Activated CD4-positive, alpha-beta T cell treated with anti-CD3 and anti-CD28 coated beads for 4 hours (primary cell): Measurements from ENCODE around the gene HOMER1.
A peak's percentile ranks its signal among the peaks of the same experiment; 100 is the strongest.
"Not testable (repeated sequence)": the region's sequence is repeated elsewhere in the genome, so short reads cannot be mapped to it uniquely, and the experiment has no call there.

Experiments
- DNase-seq, 2 donors: peaks; one replicate each; pipeline ENCODE4 v3.0.0-alpha.2; 2020

The HOMER1 gene

DNA sequence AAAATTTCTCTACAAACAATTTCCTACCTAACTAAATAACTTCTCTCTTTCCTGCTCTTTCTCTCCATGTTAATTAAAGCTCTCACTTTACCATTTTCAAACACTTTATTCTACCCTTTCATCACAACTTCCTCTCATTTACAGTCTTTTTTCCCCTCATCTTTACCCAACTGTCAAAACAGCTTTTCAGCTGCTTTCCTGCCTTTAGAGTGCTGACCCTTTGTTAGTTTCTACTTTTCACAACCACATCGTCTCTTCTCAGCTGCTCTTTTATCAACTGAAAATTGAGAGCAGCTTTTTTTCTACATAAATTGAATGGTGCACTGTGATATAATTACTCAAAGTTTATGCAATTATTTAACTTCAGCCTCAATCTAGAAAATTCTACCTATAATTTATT lies 3.1 kb upstream of the HOMER1 start:
- DNase-seq = no peak

- DNase-seq = not testable (repeated sequence)
These were observed 2.4 kb upstream of the HOMER1 start for GRCh38 chr5:79516331-79516730.

DNA sequence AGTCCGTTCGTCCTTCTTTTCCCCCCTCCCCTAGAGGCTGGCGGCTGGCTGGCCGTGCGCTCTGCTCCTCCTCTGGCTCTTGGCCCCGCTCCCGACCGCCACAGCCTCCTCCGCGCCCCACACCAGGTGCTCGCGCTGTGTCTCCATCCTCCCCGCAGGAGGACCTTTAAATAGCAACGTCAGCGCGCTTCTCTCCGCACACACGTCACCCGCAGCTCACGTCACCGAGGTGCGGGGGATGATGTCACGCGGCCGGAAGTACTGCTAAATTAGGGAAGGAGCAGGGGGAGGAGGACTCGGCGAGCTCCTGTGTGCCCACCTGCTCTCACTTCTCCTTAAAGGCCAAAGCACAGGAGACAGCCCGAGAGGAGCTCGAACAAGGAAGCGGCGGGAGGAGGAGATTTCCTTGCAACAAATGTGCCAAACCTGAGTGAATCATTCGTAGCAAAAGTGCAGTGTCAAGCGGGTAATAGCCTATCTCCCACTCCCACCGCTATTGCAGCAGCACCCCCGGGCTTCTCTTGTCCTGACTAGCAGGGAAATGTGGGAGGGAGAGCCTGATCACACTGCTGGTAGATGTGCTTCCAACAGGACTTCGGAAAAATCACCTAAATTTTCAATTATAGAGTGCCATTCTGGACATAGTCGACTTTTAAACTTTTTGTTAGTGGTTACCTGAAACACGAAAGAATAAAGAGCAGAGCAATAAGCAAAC lies 614 bp upstream of the HOMER1 start:
- DNase-seq = peak; percentile 90 to 92

- DNase-seq = no peak
These were observed 628 bp downstream of the HOMER1 start for GRCh38 chr5:79513308-79513703.

DNA sequence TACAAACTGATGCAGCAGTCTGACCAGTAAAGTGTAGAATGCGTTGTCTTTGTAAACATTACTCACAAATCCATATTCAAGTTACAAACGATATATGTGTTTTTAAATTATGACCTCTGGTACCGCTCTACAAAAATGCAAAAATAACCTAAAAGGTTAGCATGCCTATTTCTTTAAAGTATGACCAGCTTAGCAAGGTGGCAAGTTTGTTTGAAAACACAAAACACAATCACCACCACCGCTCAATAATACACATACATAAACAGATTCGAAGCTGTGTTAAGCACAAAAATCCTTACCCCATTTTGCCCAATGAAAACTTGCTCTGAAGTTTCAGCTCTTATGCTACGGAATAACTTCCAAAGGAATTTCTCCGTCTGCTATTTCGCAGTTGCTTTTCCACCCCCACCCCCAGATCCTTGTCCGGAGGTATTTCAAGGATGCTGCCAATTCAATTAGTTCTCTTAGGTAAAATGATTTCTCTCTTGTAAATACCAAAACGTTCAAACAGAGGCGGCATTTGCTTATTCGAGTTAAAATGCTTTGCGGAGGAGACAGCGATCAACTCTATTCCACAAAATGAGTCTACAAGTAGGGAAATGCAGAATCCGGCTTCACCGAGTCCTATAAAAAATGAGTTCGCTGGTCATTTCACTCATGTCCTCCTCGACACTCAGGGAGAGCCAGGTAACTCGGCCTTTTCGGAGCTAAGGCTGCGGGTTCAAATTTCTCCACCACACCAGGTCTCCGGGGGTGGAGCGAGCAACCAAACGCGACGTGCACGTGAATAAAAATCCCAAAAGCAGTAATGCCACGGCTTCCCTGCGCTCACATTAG lies 1.2 kb downstream of the HOMER1 start:
- DNase-seq = no peak

DNA sequence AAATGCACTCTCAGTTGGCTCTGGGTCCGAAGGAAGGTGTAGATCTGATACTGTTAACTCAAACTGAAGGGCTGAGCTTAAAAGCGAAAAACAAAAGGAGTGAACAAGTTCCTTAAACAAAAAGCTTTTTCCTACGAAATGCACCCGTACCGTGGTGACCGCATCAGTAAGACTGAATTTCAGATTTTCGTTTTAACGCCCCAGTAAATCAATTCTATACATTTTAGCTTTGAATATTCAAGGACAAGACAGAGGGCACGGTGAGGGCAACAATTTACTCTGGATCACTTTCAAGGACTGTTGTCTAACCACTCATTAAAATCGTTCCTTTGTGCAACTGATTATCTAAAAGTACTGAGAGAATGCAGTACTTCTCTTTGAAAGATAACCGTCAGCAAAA lies 1.9 kb downstream of the HOMER1 start:
- no peak for DNase-seq

- no peak for DNase-seq
These were observed 3.3 kb downstream of the HOMER1 start for GRCh38 chr5:79510638-79511037.

DNA sequence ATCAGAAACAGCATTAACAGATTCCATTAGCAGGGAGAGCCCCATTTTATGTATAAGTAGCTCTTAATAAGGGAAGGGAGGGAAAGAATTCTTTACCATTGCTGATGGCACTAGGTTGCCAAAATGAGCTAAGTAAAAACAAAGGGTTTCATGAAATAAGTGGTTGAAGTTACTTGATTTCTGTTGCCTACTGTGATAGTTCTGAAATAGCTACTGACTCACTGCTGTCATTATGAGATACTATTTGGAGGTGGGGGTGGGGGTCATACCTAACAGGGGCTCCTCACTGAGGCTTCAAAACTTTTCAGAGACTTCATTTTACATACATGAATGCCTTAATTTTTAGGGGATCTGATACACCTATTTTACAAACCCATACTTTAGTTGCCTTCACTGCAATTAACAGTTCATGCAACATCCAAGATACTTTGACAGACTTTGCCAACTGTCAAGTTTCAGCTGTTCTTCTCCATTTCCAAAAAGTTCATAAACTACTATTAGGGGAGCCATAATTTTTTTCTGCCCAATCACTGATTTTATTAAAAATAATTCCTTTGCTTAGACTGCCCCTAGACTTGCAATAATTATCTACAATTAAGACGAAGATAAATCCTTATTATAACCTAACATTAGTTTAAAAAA lies 4.6 kb downstream of the HOMER1 start:
- no peak for DNase-seq

DNA sequence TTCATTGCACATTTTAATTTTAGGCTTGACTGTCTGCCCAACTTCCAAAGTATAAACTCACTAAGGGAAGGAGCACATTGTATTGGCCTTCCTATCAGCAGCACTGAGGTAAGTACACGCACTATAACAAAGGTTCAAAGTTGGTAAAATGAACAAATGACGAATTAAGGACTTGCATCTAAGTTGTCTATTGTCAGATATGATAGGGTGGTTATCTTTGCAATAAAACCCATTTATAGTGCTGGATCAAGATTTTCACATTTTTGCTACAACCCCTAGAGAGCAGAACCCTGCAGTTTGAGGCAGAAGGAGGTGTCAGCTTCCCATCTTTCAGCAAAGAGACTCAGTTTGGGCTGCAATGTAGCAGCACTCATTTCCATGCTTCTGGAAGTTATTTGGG lies 5.1 kb downstream of the HOMER1 start:
- no peak for DNase-seq

- DNase-seq = no peak
These were observed 5.6 kb downstream of the HOMER1 start for GRCh38 chr5:79508354-79508753.

DNA sequence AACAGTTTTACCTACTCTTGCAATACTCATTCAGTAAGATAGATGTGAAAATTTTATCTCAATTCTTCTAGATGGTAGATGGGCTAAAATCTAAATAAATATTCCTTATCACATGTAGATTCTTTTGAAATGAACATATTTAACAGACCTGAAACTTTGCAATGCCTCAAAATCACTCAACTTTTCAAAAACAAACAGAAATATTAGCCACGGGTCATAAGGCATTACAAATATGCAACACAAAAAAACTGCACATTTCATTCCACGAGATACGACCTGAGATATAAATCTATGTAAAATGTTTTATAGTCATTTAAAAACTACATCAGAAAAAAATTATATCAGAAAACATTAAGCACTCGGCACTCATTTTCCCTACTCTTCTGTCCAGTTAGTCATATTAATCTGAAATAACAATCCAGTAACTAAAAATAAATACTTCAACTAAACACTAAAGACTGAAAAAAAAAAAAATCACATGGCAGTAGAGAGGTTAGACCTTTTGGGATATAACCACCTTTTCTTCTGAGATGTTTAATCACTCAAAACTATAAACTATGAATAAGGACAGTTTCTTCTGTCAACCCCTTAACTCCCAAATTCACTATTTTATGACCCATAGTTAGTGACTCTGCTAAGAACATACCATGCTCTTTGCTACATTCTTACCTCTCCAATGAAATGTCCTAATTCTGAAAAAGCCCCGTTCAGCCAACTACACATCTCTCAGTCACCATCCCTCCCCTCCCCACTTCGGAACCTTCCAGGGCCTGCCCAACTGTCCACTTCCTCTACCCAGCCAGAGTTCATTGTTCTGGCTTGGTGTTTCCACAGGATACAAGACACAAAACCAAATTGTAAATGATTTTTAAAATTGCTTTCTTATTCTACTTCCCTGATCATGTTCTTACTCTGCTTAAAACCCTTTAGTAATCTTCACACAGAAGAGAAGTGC lies 6.4 kb downstream of the HOMER1 start:
- no peak for DNase-seq

DNA sequence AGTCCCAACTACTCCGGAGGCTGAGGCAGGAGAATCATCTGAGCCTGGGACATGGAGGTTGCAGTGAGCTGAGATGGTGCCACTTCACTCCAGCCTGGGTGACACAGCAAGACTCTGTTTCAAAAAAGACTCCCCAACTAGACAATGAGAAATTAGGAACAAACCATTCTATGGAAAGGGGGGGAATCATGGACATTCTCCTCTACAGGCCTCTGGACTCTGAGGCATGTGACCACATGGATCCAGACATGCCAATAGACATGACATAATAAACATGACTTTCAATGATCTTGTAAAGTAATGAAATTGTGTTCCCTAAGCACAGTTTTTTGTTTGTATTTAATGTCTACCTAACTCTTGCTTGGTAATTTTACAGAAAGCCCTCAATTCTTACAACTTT lies 8.8 kb downstream of the HOMER1 start:
- DNase-seq = no peak

DNA sequence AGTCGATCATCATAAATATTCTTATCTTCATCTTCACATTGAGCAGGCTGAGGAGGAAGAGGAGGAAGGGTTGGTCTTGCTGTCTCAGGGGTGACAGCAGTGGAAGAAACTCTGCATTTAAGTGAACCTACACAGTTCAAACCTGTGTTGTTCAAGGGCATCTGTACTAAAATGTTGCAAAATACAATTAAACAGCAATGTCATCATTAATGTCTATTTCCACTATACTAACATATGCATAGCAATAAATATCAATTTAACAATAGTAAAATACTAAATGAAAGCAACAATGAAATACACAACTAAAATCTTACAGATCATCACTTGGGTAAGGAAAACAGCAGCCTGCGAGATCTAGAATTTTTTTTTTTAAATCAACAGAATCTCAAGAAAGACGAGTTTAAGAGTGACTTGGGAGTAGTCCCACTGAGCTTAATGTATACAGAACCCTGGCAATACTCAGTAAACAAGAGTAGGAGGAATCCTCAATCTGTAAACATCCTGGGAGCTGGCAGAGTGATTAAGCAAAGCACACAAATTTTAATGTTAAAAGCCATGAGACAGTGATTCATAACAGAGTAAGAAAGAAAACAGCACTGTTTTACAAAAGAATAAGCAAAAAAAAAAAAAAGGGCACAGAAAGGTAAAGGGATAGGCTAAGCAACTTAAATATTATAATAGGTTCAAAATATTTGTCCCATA lies 10.0 kb downstream of the HOMER1 start:
- no peak for DNase-seq

- no peak for DNase-seq
These were observed 14.2 kb downstream of the HOMER1 start for GRCh38 chr5:79499640-79500273.

DNA sequence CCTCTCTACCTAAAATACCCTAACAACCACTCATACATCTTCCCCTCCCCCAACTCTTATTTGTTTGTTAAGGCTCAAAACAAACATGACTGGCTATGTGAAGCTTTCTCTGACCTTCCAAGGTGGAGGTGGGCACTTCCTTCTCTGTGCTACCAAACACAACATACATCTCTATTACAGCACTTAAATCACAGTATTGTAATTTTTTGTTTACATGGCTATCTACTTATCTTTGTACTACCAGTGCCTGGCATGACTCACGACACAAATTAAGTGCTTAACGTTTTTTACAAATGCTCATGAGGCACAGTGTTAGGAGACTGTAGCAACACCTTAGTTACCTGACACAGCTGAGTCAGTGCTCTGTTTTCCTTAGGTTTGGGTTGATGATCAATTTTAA lies 18.6 kb downstream of the HOMER1 start:
- DNase-seq = no peak

GRCh38 chr5:79493596-79494345 lies 20.2 kb downstream of the HOMER1 start:
- no peak for DNase-seq

GRCh38 chr5:79491690-79492317 lies 22.1 kb downstream of the HOMER1 start:
- no peak for DNase-seq

- no peak for DNase-seq
These were observed 23.5 kb downstream of the HOMER1 start for GRCh38 chr5:79490323-79490936.

GRCh38 chr5:79489773-79490172 lies 24.2 kb downstream of the HOMER1 start:
- no peak for DNase-seq

DNA sequence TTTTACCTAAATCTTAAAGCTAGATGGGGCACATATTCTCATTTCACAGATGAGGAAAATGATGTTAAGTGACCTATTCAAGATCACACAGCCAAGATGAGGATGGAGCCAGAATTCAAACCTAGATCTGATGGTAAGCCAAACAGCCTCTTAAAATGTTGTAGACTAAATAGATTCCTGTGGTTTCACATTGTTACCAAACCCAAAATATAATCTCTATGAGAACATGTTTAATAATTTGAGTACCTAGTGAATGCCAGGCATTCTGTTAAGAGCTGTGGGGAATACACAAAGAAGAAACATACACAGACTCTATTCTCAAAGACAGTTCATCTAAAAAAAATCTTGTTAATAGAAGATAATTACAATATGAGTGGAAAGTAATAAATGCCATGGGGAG lies 25.2 kb downstream of the HOMER1 start:
- no peak for DNase-seq
